WI38 (cell line): ENCODE results near the gene PLVAP.

Experiments used
- H3K4me3 ChIP-seq: 2 replicates; pipeline ENCODE4 v1.5.1; 2011; ENCODE audit warnings: low read depth, mild to moderate bottlenecking, control low read depth, low read length
- CTCF ChIP-seq: IDR thresholded peaks from 2 replicates; pipeline ENCODE4 v1.5.1; 2012; ENCODE audit warnings: low read depth, mild to moderate bottlenecking, control low read depth, low read length

PLVAP gene

GRCh38 chr19:17376935-17377600, at the start of gene PLVAP:
PLVAP (minus strand) TSS chr19:17377342; CDS start chr19:17377288, 54 bp downstream.
- TF ChIP-seq CTCF, result no peak
- H3K4me3 ChIP-seq, result no peak within 1 kb of the TSS

GRCh38 chr19:17424743-17425365, 47.7 kb upstream of the PLVAP start:
- peak; percentile 33 for TF ChIP-seq CTCF
- H3K4me3 ChIP-seq, result no peak overlapping the region

GRCh38 chr19:17423429-17424208, 46.5 kb upstream of the PLVAP start:
- no peak for TF ChIP-seq CTCF
- no peak overlapping the region for H3K4me3 ChIP-seq

GRCh38 chr19:17421942-17422341, 44.8 kb upstream of the PLVAP start:
- H3K4me3 ChIP-seq, result no peak overlapping the region
- TF ChIP-seq CTCF, result no peak

- no peak for TF ChIP-seq CTCF
- peak overlapping the region; percentile 76 for H3K4me3 ChIP-seq
Measured at GRCh38 chr19:17420475-17420924, 43.4 kb upstream of the PLVAP start.

GRCh38 chr19:17419621-17420474, 42.7 kb upstream of the PLVAP start, which contains the start of gene MVB12A:
MVB12A (plus strand) TSS chr19:17420047; CDS start chr19:17420136, 89 bp downstream.
- peak within 1 kb of the TSS; percentile 76 for H3K4me3 ChIP-seq
- no peak for TF ChIP-seq CTCF
